HG03097 (cell line): ENCODE measurements around the gene RALGPS2.
"Not testable (repeated sequence)": the region's sequence is repeated elsewhere in the genome, so short reads cannot be mapped to it uniquely, and the experiment has no call there.

Experiments
- ATAC-seq: cut with Tn5 transposase; IDR thresholded peaks from one replicate; pipeline ENCODE4 v1.9.1; 2021; ENCODE audit not compliant: unreplicated experiment, low FRiP score

The RALGPS2 gene

DNA sequence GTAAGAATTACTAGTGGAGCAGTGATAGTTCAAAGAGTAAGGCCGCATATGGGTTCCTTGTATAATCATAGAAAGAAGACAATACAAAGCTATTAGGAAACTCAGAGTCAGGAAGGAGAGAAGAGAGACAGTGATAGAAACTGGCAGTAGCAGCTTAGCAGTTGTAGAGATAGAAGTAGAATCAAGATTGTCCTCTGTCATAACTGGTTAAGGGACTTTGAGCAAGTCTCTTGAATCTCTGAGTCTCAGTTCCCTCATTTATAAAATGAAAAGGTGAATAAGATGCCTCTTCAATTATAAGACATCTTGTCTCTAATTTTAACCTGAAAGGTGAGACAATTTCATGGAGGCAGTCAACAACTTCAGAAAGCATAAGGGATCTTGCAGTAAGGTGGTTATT is 6.5 kb upstream of the RALGPS2 start:
- no peak for ATAC-seq

- ATAC-seq = no peak
Measured at GRCh38 chr1:178723546-178723945, 1.5 kb upstream of the RALGPS2 start.

- no peak for ATAC-seq
Measured at GRCh38 chr1:178724376-178724727, 692 bp upstream of the RALGPS2 start.

GRCh38 chr1:178725466-178726086 is 532 bp downstream of the RALGPS2 start:
- peak; percentile 33 for ATAC-seq

DNA sequence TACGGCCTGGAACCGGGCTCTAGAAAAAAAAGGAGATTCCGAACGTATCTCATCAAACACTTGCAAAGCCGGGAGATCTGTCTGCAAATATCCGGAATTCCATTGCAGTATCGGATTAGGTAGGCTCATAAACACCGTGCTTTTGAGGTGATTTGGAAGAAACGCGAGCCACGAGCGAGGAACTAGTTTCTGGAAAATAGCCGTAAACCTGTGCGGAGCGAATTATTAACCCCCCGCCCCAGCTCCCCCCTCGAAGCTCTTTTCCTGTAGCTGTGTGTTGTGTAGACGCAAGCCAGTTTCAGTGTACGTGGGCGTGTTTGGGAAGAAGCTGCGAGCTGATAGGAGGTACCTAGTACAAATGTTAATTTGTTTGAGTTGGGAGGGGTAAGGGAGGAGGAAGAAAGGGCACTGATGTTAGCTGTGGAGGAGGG is 1.1 kb downstream of the RALGPS2 start:
- ATAC-seq = peak; percentile 76

DNA sequence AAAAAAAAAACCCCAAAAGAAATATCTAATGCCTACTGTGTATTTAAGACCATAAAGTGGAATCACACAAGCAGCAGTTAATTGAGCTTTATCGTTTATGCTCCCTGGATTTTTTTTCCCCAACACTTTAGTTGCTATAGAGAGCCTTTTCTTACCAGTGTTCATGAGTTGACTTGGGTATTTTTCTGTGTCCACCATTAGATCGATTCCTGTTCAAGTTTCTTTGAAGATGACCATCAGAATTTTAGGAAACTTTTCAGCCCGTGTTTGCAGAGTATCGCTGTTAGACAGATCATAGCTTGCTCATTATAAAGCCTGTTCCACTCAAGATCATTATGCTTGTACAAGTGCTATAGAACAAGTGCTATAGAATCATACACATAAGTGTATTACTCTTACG is 1.5 kb downstream of the RALGPS2 start:
- no peak for ATAC-seq

DNA sequence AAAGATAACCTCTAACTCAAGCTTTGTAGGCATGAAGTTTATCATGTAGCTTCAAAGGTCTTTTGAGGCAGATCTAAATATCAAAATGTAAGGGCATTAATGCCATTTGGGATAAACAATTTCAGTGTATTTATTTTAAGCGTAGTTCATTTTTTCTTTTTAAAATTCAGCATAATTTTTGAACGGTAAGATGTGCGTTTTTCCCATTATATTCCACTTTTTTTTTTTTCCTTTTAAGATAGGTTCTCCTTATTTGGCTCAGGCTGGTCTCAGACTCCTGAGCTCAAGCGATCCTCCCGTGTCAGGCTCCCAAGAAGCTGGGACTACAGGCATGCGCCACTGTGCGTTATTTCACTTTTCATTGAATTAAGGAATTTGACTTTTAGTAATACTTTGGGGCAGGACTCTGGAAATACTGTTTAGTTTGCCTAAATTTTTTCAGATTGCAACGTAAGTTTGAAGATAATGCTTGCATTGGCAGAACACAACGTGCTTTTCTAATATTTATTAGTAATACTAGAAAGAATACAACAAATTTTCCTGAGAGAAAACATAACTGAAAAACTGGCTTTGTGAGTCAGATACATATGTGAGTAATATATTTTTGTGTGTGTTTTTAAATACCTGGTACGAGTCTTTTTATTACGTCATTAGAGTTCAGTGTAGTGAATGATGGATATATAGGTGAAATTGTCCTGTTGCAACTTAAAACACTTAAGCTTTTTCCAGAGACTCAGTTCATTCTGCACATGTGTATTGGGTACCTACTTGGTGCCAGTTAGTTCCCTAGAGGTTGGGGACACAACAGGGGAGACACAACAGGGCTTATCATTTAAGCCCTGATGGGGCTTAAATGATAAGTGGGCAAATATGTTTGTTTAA is 2.2 kb downstream of the RALGPS2 start:
- ATAC-seq = no peak

DNA sequence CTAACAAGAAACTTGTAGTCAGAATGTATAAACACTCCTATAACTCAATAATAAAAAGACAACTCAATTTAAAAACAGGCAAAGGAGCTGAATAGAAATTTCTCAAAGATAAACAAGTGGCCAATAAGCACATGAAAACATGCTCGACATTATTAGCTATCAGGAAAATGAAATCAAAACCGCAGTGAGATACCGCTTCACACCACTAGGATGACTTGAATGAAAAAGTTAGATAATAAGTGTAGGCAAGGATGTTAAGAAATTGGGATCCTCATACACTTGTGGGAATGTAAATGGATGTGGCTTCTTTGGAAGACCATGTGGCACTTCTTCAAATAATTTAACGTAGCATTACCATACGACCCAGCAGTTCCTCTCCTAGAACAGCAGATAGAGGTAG is 8.9 kb downstream of the RALGPS2 start:
- ATAC-seq = no peak

GRCh38 chr1:178738780-178739179 is 13.7 kb downstream of the RALGPS2 start:
- ATAC-seq = no peak

DNA sequence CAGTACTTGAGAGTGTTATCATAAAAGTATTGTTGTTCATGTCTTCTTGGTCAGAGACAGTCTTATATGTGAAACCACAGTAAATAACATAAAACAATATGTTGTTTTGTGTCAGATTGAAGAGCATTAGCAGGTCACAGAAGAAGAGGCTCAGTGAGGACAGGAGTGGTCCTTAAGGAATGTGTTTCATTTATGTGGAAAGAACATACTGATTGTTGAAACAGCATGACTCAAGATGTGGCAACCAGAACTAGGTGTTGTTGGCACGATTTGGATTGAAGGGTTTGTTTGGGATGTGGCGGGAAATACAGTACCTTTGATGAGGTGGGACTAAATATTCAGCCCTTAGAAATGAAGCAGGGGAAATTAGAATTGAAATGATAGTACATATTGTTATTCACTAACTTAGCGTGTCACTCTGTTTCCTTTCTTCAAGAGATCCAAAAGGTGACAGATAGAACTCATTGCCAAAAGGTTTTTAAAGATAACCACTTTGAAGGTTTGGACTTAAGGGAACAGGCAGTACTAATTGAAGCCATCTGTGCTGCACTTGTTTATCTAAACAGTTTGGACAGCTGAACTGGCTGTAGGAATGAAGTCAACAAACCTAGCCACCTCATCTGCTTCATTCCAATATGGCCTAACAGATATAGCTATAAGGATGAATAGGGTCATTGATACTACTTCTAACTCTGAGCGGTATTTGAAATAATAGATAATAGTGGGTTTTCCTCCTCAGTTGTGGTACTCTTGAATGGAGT is 14.4 kb downstream of the RALGPS2 start:
- no peak for ATAC-seq

GRCh38 chr1:178740491-178740890 is 15.4 kb downstream of the RALGPS2 start:
- ATAC-seq = no peak

DNA sequence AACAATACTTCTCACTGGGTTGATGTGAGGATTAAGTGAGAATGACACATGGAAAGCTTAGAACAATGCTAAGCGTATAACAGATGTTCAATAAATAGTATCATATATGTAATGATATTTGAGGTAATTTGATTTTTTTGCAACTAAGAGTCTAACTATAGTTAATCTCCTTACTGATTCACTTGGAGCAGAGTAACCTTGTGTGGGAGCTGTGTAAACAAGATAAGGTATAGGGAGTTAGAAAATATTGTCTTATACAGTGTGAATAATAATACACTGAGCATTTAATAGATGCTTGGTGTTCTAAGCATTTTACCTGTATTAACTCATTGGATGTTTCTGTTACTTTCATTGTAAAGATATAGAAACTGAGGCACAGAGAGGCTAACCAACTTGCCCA is 15.9 kb downstream of the RALGPS2 start:
- ATAC-seq = no peak

GRCh38 chr1:178743801-178744200 is 18.8 kb downstream of the RALGPS2 start:
- no peak for ATAC-seq

DNA sequence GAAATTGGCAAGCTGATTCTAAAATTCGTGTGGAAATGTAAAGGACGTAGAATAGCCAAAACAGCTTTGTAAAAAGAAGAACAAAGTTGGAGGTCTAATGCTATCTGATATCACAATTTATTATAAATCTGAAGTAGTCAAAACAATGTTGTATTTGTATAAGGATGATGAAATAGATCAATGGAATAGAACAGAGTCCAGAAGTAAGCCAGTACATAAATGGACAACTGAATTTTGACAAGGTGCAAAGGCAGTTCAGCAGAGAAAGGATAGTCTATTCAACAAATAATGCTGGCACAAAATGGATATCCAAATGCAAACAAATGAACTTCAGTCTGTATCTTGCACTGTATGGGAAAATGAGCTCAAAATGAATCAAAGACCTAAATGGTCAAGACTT is 20.2 kb downstream of the RALGPS2 start:
- no peak for ATAC-seq

GRCh38 chr1:178746345-178746744 is 21.3 kb downstream of the RALGPS2 start:
- no peak for ATAC-seq

DNA sequence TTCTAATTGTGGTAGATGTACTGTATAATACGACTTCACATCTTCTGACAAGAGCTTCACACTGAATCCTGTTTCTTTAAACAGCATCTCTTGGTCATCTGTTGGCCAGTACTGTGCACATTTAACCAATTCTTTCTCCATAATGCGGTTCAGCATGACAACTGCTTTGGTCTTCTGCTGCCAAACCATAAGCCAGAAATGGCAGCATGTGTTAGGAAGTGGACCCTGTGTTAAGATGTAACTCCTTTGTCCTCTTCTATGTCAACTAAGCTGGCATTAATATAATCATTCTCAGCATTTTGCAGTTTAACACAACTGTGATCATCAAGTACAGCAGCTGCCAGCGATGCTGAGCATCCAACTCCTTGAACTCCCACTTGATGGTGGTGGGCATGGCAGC is 22.3 kb downstream of the RALGPS2 start:
- not testable (repeated sequence) for ATAC-seq

DNA sequence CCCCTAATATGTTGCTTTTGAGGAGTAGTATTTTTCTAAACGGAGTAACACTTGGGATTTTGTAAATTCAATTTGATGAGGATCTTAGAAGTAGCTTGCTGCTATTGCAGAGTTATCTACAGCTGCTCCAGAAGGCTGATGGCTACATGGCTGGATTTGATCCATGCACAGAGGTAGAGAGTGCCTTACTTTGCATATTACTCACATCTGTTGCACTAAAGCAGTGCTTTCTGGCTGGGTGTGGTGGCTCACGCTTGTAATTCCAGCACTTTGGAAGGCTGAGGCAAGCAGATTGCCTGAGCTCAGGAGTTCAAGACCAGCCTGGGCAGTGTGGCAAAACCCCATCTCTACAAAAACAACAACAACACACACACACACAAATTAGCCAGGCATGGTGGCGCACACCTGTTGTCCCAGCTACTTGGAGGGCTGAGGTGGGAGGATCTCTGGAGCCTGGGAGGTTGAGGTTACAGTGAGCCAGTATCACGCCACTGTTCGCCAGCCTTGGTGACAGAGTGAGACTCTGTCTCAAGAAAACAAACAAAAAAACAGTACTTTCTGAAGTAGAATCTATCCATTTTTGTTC is 24.6 kb downstream of the RALGPS2 start:
- ATAC-seq = no peak

GRCh38 chr1:178751046-178751445 is 26.0 kb downstream of the RALGPS2 start:
- no peak for ATAC-seq

GRCh38 chr1:178752891-178753290 is 27.8 kb downstream of the RALGPS2 start:
- ATAC-seq = no peak

GRCh38 chr1:178754655-178755256 is 29.7 kb downstream of the RALGPS2 start:
- not testable (repeated sequence) for ATAC-seq

GRCh38 chr1:178768423-178768822 is 43.4 kb downstream of the RALGPS2 start:
- ATAC-seq = no peak
